Smooth muscle cell (in vitro differentiated cells): ENCODE results near the gene GNG7. TPM values are rescaled to one million over a fixed set of nuclear protein-coding genes. Genes with fewer than 3 reads are reported as not detected.

ENCODE experiments used
- DNase-seq: peaks from one replicate; lab custom pipeline; 2025; ENCODE audit not compliant: unreplicated experiment; lab: John Stamatoyannopoulos, UW
- H2AFZ ChIP-seq: fragments of 200-600 bp; sonication (generic); 2 replicates; pipeline ENCODE4 v1.6.0; 2016; ENCODE audit warnings: antibody characterized with exemption, low read depth, mild to moderate bottlenecking
- H3F3A ChIP-seq: fragments of 200-600 bp; sonication (generic); 2 replicates; pipeline ENCODE4 v1.6.0; 2017; ENCODE audit warnings: antibody characterized with exemption, low read depth
- H3K27ac ChIP-seq: fragments of 200-600 bp; sonication (generic); 2 replicates; pipeline ENCODE4 v1.5.1; 2016; ENCODE audit warnings: low read depth, mild to moderate bottlenecking
- H3K27me3 ChIP-seq: fragments of 200-600 bp; sonication (generic); 2 replicates; pipeline ENCODE4 v1.6.1; 2016; ENCODE audit warnings: low read depth, mild to moderate bottlenecking
- H3K36me3 ChIP-seq: fragments of 200-600 bp; sonication (generic); 2 replicates; pipeline ENCODE4 v1.5.1; 2016; ENCODE audit warnings: low read depth
- H3K4me1 ChIP-seq: fragments of 200-600 bp; sonication (generic); 2 replicates; pipeline ENCODE4 v1.5.1; 2016; ENCODE audit warnings: low read depth
- H3K4me2 ChIP-seq: fragments of 200-600 bp; sonication (generic); 2 replicates; pipeline ENCODE4 v1.6.0; 2016; ENCODE audit warnings: mild to moderate bottlenecking
- H3K4me3 ChIP-seq: fragments of 200-600 bp; sonication (generic); 2 replicates; pipeline ENCODE4 v1.5.1; 2016; ENCODE audit warnings: mild to moderate bottlenecking
- H3K79me2 ChIP-seq: fragments of 200-600 bp; sonication (generic); 2 replicates; pipeline ENCODE4 v1.6.0; 2016; ENCODE audit warnings: low read depth, mild to moderate bottlenecking
- H3K9ac ChIP-seq: fragments of 200-600 bp; sonication (generic); 2 replicates; pipeline ENCODE4 v1.6.0; 2016; ENCODE audit warnings: low read depth
- H3K9me3 ChIP-seq: fragments of 200-600 bp; sonication (generic); replicated peaks from 2 replicates; pipeline ENCODE4 v1.5.1; 2016; ENCODE audit warnings: low read depth
- H4K20me1 ChIP-seq: fragments of 200-600 bp; sonication (generic); 2 replicates; pipeline ENCODE4 v1.6.0; 2016; ENCODE audit warnings: low read depth
- WGBS: methylation state at CpG from one replicate; pipeline ENCODE4 v1.1.7; 2016; ENCODE audit warnings: low lambda C conversion rate; 5-methylcytosine and 5-hydroxymethylcytosine counted together
- polyA plus RNA-seq: library from polyadenylated mRNA; unstranded; fragments of >200 nt; fragmentation: Nextera tagmentation; extraction: Ambion mirVana; gene quantifications from 2 replicates; pipeline ENCODE4 v1.2.1, GENCODE V29; 2016
- total RNA-seq: library from RNA; depleted of rRNA; stranded (reverse); fragments of >200 nt; gene quantifications from 2 replicates; pipeline ENCODE4 v1.2.3, GENCODE V29; 2014
- TF ChIP-seq, protein P1 (sequence below): fragments of 200-600 bp; sonication (generic); IDR thresholded peaks from 2 replicates; pipeline ENCODE4 v1.5.1; 2017; ENCODE audit warnings: borderline replicate concordance, mild to moderate bottlenecking, antibody characterized with exemption; ENCODE audit not compliant: insufficient read depth, poor library complexity, severe bottlenecking

Gene GNG7
- total and polyA plus RNA-seq, 2 experiments from 2014 or later = 1.7 to 2.6 TPM

GRCh38 chr19:2716722-2717637 lies 14.5 kb upstream of the GNG7 start:
- DNase-seq = no peak
- H3K9me3 ChIP-seq = peaks cover 4% of the 10 kb centered on the region
- H3K4me1 ChIP-seq = peaks cover 4% of the 10 kb centered on the region
- no peak overlapping the region for H3K4me2 ChIP-seq
- H2AFZ ChIP-seq = no peak overlapping the region
- H3F3A ChIP-seq = no peaks in the 10 kb centered on the region
- H3K4me3 ChIP-seq = no peak overlapping the region
- no peaks in the 10 kb centered on the region for H3K27me3 ChIP-seq
- TF ChIP-seq, protein P1, sequence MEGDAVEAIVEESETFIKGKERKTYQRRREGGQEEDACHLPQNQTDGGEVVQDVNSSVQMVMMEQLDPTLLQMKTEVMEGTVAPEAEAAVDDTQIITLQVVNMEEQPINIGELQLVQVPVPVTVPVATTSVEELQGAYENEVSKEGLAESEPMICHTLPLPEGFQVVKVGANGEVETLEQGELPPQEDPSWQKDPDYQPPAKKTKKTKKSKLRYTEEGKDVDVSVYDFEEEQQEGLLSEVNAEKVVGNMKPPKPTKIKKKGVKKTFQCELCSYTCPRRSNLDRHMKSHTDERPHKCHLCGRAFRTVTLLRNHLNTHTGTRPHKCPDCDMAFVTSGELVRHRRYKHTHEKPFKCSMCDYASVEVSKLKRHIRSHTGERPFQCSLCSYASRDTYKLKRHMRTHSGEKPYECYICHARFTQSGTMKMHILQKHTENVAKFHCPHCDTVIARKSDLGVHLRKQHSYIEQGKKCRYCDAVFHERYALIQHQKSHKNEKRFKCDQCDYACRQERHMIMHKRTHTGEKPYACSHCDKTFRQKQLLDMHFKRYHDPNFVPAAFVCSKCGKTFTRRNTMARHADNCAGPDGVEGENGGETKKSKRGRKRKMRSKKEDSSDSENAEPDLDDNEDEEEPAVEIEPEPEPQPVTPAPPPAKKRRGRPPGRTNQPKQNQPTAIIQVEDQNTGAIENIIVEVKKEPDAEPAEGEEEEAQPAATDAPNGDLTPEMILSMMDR = no peak
- H3K79me2 ChIP-seq = no peaks in the 10 kb centered on the region
- no peaks in the 10 kb centered on the region for H3K36me3 ChIP-seq
- no peak overlapping the region for H3K9ac ChIP-seq
- H4K20me1 ChIP-seq = no peaks in the 10 kb centered on the region
- H3K27ac ChIP-seq = no peak overlapping the region
- WGBS = 94% methylated on average over 37 of the region's 51 CpGs

- Histone ChIP-seq H2AFZ (no peak overlapping the region), H3K27ac (no peak overlapping the region), H4K20me1 (no peaks in the 10 kb centered on the region), H3K27me3 (no peaks in the 10 kb centered on the region), H3K4me2 (no peak overlapping the region), H3K36me3 (no peaks in the 10 kb centered on the region), H3K9ac (no peak overlapping the region), H3K79me2 (no peaks in the 10 kb centered on the region), H3K9me3 (peaks cover 4% of the 10 kb centered on the region), H3K4me1 (peaks cover 4% of the 10 kb centered on the region), H3F3A (no peaks in the 10 kb centered on the region), H3K4me3 (no peak overlapping the region)
- DNase-seq = no peak
- TF ChIP-seq, protein P1 = no peak
- 95% methylated on average over 12 of the region's 19 CpGs for WGBS
Observed at GRCh38 chr19:2716275-2716650, 13.8 kb upstream of the GNG7 start.

DNA sequence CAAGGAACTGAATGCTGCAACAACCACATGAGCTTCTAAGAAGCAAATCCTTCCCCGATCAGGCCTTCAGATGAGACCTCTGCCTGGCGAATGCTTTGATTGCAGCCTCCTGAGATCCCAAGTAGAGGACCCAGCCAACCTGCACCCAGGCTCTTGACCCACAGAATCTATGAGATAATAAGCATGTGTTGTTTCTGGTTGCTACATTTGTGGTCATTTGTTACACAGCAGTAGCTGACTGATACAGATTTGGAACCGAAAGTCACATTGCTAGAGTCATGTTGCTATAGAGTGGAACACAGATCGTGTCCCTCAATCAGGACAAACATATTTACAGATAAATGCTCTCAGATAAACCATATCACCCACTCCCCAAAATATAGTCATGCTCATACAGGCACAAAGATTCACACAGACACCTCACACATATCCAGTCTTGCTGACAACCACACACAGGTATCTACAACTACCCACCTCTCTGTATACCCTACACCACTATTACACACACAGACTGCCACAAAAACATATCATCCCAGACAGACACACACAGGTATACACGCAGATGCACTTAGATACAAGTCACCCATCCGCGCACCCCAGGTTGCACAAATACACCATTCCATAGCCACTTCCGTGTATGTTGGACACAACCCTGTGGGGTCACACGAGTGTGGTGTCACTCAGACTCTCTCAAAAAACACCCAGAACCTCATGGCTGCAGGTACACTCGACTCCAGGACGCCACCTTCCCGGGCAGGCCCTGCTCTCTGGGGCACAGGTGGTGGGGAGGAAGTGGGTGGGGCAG lies 13.2 kb upstream of the GNG7 start:
- WGBS = 94% methylated on average over 12 of the region's 12 CpGs
- Histone ChIP-seq H3K27ac (no peak overlapping the region), H3K4me3 (no peak overlapping the region), H3K4me1 (peaks cover 4% of the 10 kb centered on the region), H3K36me3 (no peaks in the 10 kb centered on the region), H3K9ac (no peak overlapping the region), H3F3A (no peaks in the 10 kb centered on the region), H3K4me2 (no peak overlapping the region), H3K9me3 (peaks cover 4% of the 10 kb centered on the region), H3K79me2 (no peaks in the 10 kb centered on the region), H4K20me1 (no peaks in the 10 kb centered on the region), H3K27me3 (no peaks in the 10 kb centered on the region), H2AFZ (no peak overlapping the region)
- DNase-seq = no peak
- TF ChIP-seq, protein P1 = no peak
